Bronchial epithelial cell (primary cell): ENCODE data around the gene HYAL3. TPM values are rescaled to one million over a fixed set of nuclear protein-coding genes. Genes with fewer than 3 reads are reported as not detected.

ENCODE experiments used
- DNase-seq: peaks from one replicate; pipeline ENCODE4 v3.0.0-alpha.2; 2010; ENCODE audit warnings: low read depth
- FAIRE-seq: peaks from 2 replicates; lab custom pipeline; 2011; peaks lifted over from hg19 to GRCh38; lab: Jason Lieb, UNC
- H3K27me3 ChIP-seq: 2 replicates; pipeline ENCODE4 v1.5.1; 2011; ENCODE audit warnings: low read length; ENCODE audit not compliant: control insufficient read depth, insufficient read depth
- H3K36me3 ChIP-seq: 2 replicates; pipeline ENCODE4 v1.5.1; 2011; ENCODE audit warnings: low read length; ENCODE audit not compliant: control insufficient read depth, insufficient read depth
- H3K4me3 ChIP-seq: 2 replicates; pipeline ENCODE4 v1.5.1; 2011; ENCODE audit warnings: mild to moderate bottlenecking, low read depth, low read length, control low read depth
- total RNA-seq: library from RNA; depleted of rRNA; stranded (reverse); fragments of >200 nt; gene quantifications from 2 replicates; pipeline ENCODE4 v1.2.1, GENCODE V29; 2014
- TF ChIP-seq, protein P1 (sequence below): IDR thresholded peaks from 2 replicates; pipeline ENCODE4 v1.5.1; 2011; ENCODE audit warnings: mild to moderate bottlenecking, moderate library complexity, low read length, control low read depth, inconsistent platforms; ENCODE audit not compliant: insufficient read depth, severe bottlenecking

HYAL3 gene
- total RNA-seq, 1 donor from 2014 or later, result 6.6 TPM

DNA sequence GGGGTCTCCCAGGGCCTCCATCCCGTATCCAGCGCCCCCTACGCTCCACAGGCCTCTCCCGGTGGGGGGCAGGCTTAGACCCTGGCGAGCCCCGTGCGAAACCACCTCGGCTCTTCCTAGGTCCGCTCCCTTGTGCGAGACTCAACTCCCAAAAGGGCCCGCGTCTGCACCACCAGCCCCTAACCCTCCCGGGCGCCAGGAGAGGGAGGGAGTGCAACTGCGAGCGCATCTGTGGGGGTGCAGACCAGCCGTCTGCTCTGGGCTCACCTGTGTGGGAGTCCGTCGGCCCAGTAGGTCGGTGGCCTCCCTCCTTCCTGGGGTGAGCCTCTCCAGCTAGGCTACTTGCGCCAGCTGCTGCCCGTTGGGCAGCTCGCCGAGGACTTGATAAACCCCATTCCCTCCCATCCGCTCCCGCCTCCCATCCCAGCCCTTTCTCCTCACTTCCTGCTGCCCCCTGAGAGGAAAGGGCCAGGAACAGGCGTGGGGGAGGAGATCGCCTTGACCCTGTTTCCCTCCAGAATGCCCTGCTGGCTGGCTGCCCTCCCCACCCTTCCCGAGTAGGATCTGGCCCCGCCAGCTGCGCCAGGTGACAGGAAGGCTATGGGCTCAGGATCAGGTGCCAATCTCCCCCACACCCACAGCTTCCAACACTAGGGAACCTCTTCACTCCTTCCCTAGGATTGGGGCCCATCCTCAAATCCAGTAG is 23.3 kb upstream of the HYAL3 start, which contains the start of gene HYAL2:
Gene HYAL2, minus strand, starts transcription at position 360 of the 706 bp plus-strand sequence. CDS start 2,256 bp downstream, outside the sequence.
- DNase-seq (no peak), FAIRE-seq (no peak)
- Histone ChIP-seq H3K27me3 (no peaks in the 10 kb centered on the region), H3K4me3 (peak within 1 kb of the TSS; percentile 61), H3K36me3 (peaks cover 27% of the 10 kb centered on the region)
- TF ChIP-seq, protein P1, sequence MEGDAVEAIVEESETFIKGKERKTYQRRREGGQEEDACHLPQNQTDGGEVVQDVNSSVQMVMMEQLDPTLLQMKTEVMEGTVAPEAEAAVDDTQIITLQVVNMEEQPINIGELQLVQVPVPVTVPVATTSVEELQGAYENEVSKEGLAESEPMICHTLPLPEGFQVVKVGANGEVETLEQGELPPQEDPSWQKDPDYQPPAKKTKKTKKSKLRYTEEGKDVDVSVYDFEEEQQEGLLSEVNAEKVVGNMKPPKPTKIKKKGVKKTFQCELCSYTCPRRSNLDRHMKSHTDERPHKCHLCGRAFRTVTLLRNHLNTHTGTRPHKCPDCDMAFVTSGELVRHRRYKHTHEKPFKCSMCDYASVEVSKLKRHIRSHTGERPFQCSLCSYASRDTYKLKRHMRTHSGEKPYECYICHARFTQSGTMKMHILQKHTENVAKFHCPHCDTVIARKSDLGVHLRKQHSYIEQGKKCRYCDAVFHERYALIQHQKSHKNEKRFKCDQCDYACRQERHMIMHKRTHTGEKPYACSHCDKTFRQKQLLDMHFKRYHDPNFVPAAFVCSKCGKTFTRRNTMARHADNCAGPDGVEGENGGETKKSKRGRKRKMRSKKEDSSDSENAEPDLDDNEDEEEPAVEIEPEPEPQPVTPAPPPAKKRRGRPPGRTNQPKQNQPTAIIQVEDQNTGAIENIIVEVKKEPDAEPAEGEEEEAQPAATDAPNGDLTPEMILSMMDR, result no peak

GRCh38 chr3:50322115-50322385 is 22.8 kb upstream of the HYAL3 start:
- no peak for DNase-seq

DNA sequence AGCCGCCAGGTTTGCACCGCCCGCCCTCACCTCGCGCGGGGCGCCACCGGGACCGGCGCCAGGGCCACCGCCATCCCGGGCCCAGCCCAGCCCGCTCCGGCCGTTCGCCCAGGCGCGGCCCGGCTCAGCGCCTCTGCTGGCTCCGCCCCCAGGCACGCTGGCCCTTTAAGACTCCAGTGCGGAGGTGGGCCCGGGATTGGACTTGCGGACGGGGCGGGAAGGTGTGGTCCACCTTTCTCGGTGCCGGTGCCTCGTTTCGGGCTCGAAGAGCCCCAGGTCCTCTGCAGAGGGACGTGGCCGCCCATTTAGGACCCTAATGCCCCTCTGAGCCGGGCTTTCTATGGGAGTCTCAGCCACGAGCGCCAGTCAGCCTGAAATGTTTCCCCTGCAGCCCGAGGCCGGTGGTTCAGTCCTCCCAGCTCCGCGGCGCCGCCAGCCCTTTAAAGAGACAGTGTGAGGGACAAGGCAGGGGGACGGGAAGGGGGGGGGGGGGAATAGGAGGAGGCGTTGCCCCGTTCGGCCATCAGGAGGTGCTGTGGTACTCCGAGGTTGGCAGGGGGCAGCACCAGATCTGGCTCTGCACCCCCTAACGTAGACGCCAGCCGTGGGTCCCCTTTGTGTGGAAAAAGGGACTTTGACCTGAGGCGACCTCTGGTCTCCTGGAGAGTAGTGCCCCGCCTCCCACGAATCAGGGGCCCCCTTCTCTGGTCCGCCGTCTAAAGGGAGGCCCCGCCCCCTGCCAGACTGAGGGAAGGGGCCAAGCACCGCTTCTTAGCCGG is 22.3 kb upstream of the HYAL3 start:
- Histone ChIP-seq H3K4me3 (peak overlapping the region; percentile 61), H3K27me3 (no peaks in the 10 kb centered on the region), H3K36me3 (peaks cover 29% of the 10 kb centered on the region)
- DNase-seq (peak; percentile 69), FAIRE-seq (no peak)
- TF ChIP-seq, protein P1, result peak; percentile 55

More at GRCh38 chr3:50322115-50322385, 22.8 kb upstream of the HYAL3 start:
- peaks cover 29% of the 10 kb centered on the region for H3K36me3 ChIP-seq
- H3K4me3 ChIP-seq, result peak overlapping the region; percentile 61
- FAIRE-seq, result no peak
- TF ChIP-seq, protein P1, result no peak
- no peaks in the 10 kb centered on the region for H3K27me3 ChIP-seq

- no peaks in the 10 kb centered on the region for H3K27me3 ChIP-seq
- peaks cover 27% of the 10 kb centered on the region for H3K36me3 ChIP-seq
- TF ChIP-seq, protein P1, result no peak
- FAIRE-seq (no peak), DNase-seq (peak; percentile 43)
- peak overlapping the region; percentile 61 for H3K4me3 ChIP-seq
Measured at GRCh38 chr3:50320853-50321335, 21.7 kb upstream of the HYAL3 start.

DNA sequence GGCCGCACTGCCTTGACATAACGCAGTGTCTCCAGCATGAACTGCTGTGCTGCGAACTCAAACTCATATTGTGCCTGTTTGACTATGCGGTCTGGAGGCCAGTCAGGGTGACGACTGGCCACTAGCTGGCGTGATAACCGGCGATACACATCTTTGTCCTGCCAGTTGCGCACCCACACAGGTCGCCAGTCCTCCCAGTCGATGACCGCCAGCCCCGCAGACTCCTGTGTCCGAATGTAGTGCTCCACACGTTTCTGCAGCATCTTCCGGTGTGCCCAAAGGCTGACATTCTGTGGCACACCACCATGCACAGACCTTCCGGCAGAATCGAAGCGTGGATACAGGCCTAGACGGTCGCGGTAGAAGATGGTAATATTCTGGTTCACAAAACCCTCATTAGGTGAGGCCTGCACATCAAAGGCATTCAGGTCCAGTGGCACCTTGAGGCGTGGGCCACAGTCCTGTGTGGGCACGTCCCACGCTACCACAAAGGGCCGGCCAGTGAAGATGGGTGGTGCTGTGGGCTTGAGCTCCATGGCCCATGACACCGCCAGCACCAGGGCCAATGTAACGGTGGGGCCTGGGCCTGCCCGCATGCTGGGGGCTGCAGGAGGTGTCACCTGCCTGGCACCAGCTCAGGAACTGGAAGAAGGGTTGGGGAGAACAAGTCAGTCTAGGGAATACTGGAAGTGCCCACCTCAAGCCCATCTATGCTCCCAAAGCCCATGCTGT is 20.9 kb upstream of the HYAL3 start:
- Histone ChIP-seq H3K4me3 (peak overlapping the region; percentile 61), H3K27me3 (no peaks in the 10 kb centered on the region), H3K36me3 (peaks cover 26% of the 10 kb centered on the region)
- no peak for FAIRE-seq
- TF ChIP-seq, protein P1, result no peak
- no peak for DNase-seq
